HTR-8/SVneo (cell line): ENCODE results near the gene KCNT2.
"Not testable (repeated sequence)": the region's sequence is repeated elsewhere in the genome, so short reads cannot be mapped to it uniquely, and the experiment has no call there.

Source experiments
- DNase-seq: peaks from one replicate; pipeline ENCODE4 v3.0.0; 2011; ENCODE audit warnings: low spot score, mixed read lengths; ENCODE audit not compliant: insufficient read length
- FAIRE-seq: peaks from 2 replicates; lab custom pipeline; 2011; peaks lifted over from hg19 to GRCh38; lab: Jason Lieb, UNC

KCNT2 gene

GRCh38 chr1:196263086-196263485 is 345.2 kb downstream of the KCNT2 start:
- FAIRE-seq, DNase-seq: not testable (repeated sequence)

DNA sequence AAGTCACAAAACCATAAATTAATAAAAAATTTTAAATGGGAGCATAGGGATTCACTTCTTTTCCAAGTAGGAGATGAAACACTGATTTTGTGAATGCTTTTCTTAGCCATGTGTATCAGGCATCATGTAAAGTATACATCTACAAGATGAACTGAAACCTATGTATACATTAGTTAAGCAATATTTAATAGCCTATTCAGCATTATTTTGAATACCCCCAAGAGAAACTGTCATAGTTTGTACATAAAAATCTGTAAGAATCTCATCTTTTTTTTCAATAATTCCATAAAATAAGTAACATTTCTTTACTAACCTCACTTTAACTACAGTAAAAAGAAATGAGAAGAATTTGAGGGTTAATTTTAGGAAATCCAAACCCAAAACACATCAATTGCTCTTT is 348.0 kb downstream of the KCNT2 start:
- FAIRE-seq: no peak
- DNase-seq: no peak

DNA sequence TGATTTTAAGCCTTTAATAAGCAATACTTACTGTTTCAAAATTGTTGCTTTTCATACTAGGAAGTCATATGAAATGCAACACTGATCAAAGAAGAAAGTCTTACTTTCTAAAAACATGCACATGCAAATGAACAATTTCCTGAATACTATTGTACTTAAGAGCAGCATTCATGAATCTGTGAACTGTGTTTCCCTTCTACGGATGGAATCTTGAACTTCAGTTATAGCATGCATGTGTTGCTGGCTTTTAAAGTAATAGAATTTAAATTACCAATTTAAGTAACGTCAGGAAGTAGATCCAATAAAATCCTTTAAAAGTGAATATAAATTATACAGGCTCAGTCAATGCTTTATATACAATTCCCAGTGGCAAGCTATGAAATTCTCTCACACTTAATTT is 348.9 kb downstream of the KCNT2 start:
- no peak for FAIRE-seq
- DNase-seq: no peak

DNA sequence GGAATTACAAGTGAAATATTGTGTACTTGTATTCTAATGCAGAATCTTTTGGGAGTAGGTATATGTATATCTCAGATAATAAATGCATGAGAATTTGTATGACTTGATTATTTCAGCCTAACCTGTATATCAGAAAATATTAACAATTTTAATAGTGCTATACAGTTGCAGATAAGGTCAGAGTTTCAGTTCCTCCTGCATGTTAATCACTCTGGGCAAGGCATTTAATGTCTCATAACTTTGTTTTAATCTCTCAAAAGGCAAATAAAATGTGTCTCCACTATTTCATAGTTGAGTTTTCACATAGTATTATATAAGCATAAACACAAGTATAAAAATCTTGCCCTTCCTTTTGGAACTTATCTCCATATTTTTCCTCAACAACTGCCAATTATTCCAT is 352.5 kb downstream of the KCNT2 start:
- DNase-seq: no peak
- FAIRE-seq: no peak

GRCh38 chr1:196229546-196229945 is 378.7 kb downstream of the KCNT2 start:
- DNase-seq (no peak), FAIRE-seq (no peak)

DNA sequence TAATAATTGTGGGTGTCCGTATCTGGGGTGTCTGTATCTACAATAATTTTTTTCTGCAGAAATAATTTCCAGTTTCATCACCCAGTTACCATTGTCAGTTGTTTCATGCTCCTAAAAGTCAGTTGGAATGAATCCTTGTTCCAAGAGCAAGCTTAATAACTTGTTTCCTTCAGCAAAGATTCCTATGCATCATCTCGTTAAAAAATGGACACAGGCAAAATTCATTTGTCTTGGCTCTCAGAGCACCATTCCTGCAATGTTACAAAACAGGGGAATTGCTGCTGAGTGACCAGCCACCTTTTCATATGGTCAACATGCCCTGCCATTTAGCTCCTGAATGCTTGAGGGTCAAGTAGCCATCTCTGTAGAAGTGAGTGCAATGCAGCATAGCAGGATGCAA is 393.4 kb downstream of the KCNT2 start:
- FAIRE-seq: no peak
- DNase-seq: no peak

DNA sequence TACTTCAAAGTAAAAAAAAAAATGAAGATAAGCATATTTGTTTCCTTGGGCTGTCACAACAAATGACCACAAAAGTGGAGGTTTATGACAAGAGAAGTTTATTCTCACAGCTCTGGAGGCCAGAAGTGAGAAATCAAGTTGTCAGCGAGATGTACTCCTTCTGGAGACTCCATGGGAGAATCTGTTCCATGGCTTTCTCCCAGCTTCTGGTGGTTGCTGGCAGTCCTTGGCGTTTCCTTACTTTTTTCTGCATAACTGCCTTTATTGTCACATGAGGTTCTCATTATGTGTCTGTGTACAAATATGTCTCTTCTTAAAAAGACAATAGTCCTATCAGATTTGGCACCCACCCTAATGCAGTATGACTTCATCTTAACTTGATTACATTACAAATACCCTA is 398.3 kb downstream of the KCNT2 start:
- no peak for DNase-seq
- no peak for FAIRE-seq

DNA sequence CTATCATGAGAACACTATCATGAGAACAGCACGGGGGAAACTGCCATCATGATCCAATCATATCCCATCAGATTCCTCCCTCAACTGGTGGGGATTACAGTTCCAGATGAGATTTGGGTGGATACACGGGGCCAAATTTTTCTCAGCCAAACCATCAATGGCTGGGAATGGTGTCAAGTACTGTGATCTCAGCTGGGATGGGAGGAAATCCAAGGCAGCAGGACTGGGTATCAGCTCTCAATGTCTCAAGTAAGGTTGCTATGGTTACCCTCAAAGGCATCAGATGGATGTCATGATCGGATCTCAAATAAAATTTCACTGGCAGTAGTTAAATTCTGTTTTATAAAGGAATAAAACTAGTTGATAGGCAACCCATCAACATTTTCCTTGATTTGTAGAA is 399.0 kb downstream of the KCNT2 start:
- FAIRE-seq: no peak
- DNase-seq: no peak

GRCh38 chr1:196207612-196208217 is 400.5 kb downstream of the KCNT2 start:
- no peak for FAIRE-seq
- no peak for DNase-seq

GRCh38 chr1:196205882-196206281 is 402.4 kb downstream of the KCNT2 start:
- FAIRE-seq: no peak
- DNase-seq: no peak

GRCh38 chr1:196196486-196196885 is 411.8 kb downstream of the KCNT2 start:
- DNase-seq (no peak), FAIRE-seq (no peak)

- DNase-seq: no peak
- FAIRE-seq: no peak
Observed at GRCh38 chr1:196193896-196194559, 414.2 kb downstream of the KCNT2 start.

- no peak for DNase-seq
- FAIRE-seq: no peak
Observed at GRCh38 chr1:196183941-196184340, 424.3 kb downstream of the KCNT2 start.

GRCh38 chr1:196181594-196181878 is 426.7 kb downstream of the KCNT2 start:
- FAIRE-seq (no peak), DNase-seq (no peak)

GRCh38 chr1:196180847-196181593 is 427.2 kb downstream of the KCNT2 start:
- DNase-seq: peak; percentile 54
- FAIRE-seq: peak; percentile 80

DNA sequence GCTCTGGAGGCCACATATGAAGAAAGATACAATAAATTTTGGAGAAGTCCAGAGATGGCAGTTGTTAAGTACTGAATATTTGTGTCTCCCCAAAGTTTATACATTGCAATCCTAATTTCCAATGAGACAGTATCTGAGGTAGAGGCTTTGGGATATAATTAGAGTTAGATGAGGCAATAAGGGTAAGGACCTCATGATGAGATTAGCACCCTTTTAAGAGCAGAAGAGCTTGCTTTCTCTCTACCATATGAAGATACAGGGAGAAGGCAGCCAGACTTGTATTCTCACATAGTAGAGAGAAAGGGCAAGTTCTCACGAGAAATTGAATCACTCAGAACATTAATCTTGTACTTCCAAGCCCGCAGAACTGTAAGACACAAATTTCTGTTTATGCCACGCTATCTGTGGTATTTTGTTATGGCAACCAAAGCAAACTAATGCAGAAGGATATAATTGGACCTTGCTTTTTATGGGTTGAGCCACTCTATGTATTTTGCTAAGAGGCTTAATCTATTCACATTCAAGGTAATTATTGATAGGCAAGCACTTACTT is 430.1 kb downstream of the KCNT2 start:
- DNase-seq: no peak
- FAIRE-seq: no peak
